Measurements from ENCODE around the gene IDI1.

GRCh38 chr10:1050145-1050544, 1.2 kb upstream of the IDI1 start:
- no peak for TF ChIP-seq PCBP2 (optimal IDR thresholded peaks at IDR 0.05; ENCODE audit: low read depth, low read length, poor library complexity, severe bottlenecking)
- no peak for TF ChIP-seq ZNF704 (CRISPR knock-in tag; IDR thresholded peaks at IDR 0.05; ENCODE audit: borderline replicate concordance)
- TF ChIP-seq CTCF (CRISPR knock-in tag; IDR thresholded peaks at IDR 0.05) = no peak
- TF ChIP-seq SIN3A (IDR thresholded peaks at IDR 0.05; ENCODE audit: borderline replicate concordance, low read depth, low read length) = no peak
- TF ChIP-seq PHF8 (CRISPR knock-in tag; IDR thresholded peaks at IDR 0.05) = no peak
- no peak for TF ChIP-seq KDM6A (CRISPR knock-in tag; IDR thresholded peaks at IDR 0.05; ENCODE audit: low read depth)
